Stimulated activated CD8-positive, alpha-beta memory T cell treated with anti-CD3 and anti-CD28 coated beads, Interleukin-12 subunit alpha, Interleukin-12 subunit beta, amount 100 ng/mL, for 4 hours (primary cell): ENCODE results near the gene SHD.
"Not testable (repeated sequence)": the region's sequence is repeated elsewhere in the genome, so short reads cannot be mapped to it uniquely, and the experiment has no call there.

Experiments used
- DNase-seq: peaks from one replicate; pipeline ENCODE4 v3.0.0-alpha.2; 2020; ENCODE audit warnings: low read depth

SHD gene, protein sequence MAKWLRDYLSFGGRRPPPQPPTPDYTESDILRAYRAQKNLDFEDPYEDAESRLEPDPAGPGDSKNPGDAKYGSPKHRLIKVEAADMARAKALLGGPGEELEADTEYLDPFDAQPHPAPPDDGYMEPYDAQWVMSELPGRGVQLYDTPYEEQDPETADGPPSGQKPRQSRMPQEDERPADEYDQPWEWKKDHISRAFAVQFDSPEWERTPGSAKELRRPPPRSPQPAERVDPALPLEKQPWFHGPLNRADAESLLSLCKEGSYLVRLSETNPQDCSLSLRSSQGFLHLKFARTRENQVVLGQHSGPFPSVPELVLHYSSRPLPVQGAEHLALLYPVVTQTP

DNA sequence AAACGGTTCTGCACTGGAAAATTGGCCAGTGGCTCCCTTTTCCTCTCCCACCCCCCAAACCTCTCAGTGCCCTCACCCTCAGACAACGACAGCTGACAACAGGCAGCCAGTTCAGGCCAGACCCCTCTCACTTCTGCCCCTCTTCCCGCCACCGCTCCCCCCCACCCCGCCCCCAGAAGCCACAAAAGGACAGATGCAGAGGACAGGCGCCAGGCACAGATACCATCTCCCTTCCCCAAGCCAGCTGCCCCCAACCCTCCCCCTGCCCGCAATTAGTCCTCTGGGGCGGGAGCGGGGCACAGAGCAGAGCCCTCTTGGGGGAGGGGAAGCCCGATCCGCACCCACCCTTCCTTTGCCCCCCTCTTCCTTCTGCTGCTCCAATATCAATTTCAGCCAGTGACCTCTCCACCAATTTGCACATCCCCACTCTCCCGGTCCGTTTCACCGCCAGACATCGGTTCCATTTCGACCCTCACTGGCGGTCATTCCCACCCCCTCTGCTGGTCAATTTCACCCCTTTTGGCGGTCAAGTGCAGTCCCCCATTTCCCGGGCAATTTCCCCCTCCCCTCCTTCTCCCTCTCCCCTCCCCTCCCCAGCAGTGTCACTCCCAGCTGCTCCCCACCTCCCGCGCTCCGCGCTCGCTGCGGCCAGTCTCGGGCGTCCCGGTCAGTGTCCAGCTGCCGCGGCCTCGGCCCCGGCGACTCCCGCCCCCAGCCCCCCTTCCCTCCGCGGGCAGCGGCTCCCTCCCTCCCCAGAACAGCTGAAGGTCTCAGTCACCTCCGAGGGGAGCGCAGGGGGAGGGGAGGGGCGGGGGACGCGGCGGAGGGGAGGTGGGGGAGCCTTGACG, at the start of gene SHD:
Gene SHD (plus strand): TSS at position 848 of the 848 bp plus-strand sequence. CDS start 798 bp downstream, outside the sequence.
- no peak for DNase-seq

DNA sequence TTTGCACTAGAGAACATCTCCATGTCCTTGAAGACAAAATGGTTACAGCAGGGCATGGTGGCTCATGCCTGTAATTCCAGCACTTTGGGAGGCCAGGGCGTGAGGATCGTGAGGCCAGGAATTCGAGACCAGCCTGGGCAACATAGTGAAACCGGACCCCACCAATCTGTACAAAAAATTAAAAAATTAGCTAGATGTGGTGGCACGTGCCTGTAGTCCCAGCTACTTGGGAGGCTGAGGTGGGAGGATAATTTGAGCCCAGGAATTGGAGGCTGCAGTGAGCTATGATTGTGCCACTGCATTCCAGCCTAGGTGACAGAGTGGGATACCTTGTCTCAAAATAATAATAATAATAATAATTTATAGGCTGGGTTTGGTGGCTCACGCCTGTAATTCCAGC, 48.8 kb upstream of the SHD start:
- DNase-seq = not testable (repeated sequence)

DNA sequence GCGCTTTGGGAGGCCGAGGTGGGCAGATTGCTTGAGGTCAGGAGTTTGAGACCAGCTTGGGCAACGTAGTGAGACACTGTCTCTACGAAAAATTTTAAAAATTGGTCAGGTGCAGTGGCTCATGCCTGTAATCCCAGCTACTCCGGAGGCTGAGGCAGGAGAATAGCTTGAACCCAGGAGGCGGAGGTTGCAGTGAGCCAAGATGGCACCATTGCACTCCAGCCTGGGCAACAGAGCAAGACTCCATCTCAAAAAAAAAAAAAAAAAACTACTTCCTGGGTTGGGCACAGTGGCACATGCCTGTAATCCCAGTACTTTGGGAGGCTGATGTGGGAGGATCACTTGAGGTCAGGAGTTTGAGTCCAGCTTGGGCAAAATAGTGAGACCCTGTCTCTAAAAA, 47.5 kb upstream of the SHD start:
- not testable (repeated sequence) for DNase-seq

DNA sequence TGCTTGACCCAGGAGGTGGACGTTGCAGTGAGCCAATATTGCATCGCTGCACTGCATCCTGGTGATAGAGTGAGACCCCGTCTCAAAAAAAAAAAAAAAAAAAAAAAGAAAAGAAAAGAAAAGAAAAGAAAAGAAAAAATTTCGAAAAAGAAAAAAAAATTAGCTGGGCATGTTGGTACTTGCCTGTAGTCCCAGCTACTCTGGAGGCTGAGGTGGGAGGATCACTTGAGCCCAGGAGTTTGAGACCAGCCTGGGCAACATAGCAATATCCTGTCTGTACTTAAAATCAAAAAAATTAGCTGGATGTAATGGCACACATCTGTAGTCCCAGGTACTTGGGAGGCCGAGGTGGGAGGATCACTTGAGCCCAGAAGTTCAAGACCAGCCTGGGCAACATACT, 46.9 kb upstream of the SHD start:
- DNase-seq = not testable (repeated sequence)

DNA sequence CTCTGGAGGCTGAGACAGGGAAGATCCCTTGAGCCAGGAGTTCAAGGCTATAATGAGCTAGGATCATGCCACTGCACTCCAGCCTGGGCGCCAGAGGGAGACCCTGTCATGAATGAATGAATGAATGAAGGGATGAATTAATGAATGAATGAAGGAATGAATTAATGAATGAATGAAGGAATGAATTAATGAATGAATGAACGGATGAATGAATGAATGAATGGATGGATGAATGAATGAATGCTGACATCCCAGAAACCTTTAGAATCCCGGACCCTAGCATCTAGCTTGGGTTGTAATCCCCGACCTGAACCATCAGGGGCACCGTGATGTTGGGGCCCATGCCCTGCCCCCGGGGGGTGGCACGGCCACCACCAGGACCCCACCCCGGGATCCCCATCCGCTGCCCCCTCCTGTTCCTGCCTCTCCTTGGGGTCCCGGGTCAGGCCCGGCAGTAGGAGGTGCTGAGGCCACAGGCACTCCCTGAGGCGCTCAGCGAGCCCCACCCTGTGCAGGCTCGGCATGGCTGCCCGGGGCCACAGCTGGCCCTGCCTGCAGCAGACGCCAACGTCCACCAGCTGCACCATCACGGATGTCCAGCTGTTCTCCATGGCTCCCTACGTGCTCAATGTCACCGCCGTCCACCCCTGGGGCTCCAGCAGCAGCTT, 46.3 kb upstream of the SHD start:
- no peak for DNase-seq

DNA sequence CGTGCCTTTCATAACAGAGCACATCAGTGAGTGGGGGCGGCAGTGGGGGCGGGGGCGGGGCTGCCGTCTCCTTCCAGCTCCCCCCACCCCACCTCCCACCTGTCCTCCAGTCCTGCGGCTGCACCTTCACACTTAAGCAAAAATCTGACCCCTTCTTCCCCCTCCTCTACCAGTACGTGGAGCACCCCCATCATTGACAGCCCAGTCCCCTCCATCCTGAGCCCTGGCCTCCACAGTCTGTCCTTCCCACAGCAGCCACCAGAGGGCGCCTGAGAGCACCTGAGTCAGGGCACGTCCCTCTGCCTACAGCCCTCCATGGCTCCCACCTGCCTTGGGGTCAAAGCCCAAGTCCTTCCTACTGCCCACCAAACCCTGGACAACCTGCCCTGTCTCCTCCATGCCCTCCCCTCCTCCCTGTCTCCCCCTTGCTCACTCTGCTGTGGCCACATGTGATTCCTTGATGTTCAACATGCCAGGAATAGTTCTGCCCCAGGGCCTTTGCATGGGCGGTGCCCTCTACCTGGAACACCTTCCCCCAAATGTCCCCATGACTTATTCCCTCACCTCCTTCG, 45.7 kb upstream of the SHD start:
- peak; percentile 23 for DNase-seq

DNA sequence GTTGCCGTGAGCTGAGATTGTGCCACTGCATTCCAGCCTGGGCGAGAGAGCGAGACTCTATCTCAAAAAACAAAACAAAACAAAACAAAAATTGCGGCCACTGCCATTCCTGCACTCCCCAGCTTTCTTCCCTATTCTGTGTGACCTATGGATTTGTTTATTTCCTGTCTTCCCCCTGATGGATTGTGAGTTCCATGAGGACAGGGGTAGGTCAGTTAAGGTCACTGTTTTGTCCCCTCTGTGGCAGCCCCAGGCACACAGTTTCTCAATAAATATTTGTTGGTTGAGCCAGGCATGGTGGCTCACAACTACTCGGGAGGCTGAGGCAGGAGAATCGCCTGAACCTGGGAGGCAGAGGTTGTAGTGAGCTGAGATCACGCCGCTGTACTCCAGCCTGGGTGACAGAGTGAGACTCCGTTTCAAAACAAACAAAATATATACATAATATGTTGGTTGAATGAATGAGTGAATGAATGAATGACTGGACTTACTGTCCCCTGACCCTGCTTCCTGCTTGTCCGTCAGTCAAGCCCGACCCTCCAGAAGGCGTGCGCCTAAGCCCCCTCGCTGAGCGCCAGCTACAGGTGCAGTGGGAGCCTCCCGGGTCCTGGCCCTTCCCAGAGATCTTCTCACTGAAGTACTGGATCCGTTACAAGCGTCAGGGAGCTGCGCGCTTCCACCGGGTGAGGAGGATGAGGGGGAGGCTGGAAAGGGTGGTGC, 44.8 kb upstream of the SHD start:
- DNase-seq = no peak

DNA sequence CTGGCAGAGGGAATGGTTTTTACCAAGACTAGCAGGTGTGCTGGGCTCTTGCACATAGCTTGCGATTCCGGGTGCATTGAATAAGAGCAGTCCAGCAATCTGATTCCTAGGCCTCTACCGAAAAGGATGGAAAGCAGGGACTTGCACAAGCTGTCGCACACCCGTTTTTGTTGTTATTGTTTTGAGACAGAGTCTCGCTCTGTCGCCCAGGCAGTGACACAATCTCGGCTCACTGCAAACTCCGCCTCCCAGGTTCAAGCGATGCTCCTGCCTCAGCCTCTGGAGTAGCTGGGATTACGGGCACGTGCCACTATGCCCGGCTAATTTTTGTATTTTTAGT, 44.2 kb upstream of the SHD start:
- DNase-seq = no peak

DNA sequence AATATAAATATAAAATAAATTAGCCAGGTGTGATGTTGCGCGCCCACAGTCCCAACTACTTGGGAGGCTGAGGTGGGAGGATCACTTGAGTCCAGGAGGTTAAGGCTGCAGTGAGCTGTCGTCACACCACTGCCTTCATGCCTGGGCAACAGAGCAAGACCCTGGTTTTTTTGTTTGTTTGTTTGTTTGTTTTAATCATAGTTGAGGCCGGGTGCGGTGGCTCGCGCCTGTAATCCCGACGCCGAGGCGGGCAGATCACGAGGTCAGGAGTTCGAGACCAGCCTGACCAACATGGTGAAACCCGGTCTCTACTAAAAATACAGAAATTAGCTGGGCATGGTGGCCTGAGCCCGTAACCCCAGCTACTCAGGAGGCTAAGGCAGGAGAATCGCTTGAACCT, 41.6 kb upstream of the SHD start:
- not testable (repeated sequence) for DNase-seq

DNA sequence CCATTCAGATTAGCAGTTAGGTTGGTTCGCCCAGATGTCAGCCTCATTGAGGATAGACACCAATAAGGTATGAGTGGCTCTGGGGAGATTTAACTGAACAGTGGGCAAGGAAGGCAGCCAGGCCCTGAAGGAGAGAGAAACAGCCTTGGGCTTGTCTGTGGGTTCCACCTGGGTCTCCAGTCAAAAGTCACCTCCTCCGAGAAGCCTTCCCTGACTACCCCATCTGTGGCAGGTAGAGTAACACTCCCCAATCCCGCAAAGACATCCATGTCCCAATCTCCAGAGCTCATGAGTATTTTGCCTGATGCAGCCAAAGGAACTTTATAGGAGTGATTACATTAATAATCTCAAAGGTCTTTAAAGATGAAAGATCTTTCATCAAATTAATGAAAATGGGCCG, 40.2 kb upstream of the SHD start:
- no peak for DNase-seq

DNA sequence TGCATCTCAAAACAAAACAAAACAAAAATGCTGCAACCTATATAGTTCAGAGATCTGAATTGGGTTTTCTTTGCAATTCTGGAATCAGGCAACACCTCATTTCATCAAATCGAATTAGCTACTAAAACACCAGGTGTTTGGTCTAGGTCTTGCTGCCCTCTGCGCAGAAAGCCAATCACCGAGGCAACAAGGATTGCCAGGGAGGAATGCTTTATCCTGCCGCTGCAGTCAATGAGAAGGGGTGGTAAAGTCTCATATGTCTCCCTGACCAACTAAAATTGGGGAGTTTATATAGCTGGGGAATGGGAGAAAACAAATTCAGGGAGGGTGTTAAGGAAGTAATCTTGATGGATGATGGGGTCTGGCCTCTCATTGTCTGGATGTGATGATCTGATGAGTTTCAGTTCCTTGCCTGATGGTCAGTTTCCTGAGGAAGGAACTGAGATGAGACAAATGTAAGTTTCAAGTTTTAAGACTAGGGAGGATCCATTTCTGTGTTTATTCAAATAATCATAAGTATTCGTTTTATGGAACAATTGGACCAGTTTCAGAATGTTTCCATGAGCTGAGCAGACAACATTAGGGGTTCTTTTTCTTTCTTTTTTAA, 37.1 kb upstream of the SHD start:
- DNase-seq = no peak

DNA sequence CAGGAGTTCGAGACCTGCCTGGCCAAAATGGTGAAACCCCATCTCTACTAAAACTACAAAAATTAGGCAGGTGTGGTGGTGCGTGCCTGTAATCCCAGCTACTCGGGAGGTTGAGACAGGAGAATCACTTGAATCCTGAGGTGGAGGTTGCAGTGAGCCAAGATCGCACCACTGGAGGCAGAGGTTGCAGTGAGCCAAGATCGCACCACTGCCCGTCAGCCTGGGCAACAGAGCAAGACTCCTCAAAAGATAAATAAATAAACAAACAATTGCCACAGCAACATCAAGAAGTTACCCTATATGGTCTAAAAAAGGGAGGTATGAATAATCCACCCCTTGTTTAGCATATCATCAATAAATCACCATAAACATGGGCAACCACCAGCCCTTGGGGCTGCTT, 33.1 kb upstream of the SHD start:
- not testable (repeated sequence) for DNase-seq

DNA sequence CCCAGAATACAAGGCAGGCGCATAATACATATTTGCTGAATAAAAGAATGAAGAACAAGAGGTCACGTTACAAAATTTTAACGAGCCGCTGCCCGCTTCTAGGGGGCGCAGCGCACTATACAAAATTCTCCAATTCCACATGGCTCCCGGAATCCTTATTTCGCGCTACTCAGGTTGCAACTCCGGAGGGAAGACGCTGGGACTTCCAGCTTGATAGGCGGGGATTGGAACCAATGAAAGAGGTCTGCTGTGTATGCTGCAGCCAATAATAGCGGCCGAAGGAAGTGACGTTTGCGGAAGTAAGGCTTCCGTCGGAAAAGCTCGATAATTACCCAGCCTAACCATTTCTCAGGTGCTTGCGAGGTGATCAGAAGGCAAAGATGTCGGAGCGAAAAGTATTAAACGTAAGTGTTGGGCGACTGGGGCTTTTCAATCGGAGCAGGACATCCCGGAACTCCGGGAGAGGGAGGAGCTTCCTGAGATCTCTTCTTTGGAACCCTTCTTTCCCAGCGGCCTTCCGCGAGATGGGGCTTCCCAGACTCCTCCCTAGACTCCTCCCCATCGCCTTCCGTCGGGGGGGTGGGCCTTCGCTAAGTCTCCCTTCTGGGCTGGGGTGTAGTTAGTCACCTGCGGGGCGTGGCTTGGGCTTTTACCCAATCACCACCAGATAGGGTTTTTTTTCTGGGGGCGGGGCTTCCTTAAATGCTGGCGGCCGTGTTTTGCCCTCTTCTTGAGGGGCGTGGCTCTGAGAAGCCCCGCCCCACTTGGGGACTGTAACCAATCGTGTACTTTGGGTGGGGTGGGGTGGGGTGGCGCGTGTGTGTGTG, 32.1 kb upstream of the SHD start, which contains the start of gene YJU2:
Gene YJU2 (plus strand): TSS at position 314 of the 827 bp plus-strand sequence. CDS start 67 bp downstream, at position 381.
- DNase-seq = peak; percentile 91

DNA sequence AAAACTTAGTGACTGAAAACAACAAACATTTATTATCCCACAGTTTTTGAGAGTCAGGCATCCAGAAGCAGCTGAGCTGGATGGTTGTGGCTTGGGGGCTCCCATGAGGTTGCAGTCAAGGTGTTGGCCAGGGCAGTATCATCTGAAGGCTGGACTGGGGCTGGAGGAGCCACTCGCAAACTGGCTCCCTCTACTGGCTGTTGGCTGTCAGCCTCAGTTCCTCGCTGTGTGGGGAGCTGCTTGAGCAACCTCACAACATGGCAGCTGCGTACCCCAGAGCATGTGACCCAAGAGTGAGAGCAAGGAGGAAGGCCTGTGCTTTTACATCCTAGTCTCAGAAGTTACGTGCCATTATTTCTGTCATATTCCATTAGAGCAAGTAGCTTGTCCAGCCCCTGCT, 22.5 kb upstream of the SHD start:
- no peak for DNase-seq

DNA sequence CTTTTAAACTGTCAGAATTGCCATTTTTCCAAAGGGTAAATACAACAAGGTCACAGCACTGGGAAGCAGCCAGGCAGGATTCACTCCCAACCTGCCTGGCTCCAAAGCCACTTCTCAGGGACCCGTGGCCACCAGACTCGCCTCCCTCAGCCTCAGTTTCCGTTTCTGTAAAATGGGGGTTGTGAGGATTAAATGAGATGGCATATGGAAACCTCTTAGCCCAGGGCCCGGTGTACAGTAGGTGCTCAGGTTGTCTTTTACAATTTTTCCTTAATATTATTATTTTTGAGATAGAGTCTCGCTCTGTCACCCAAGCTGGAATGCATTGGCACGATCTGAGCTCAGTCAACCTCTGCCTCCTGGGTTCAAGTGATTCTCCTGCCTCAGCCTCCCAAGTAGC, 22.0 kb upstream of the SHD start:
- DNase-seq = no peak

DNA sequence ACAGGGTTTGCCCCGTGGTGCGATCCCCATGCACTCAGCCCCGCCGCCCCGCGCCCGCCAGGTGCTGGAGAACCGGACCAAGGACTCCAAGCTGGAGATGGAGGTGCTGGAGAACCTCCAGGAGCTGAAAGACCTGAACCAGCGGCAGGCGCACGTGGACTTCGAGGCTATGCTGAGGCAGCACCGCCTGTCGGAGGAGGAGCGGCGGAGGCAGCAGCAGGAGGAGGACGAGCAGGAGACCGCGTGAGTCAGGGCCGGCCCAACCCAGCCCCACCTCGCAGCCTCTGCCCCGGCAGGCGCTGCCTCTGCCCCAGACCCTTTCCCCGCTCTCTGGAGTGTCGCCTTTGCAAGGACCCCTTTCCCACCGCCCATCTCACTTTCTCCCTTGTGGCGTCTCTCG, 20.9 kb upstream of the SHD start:
- DNase-seq = no peak

DNA sequence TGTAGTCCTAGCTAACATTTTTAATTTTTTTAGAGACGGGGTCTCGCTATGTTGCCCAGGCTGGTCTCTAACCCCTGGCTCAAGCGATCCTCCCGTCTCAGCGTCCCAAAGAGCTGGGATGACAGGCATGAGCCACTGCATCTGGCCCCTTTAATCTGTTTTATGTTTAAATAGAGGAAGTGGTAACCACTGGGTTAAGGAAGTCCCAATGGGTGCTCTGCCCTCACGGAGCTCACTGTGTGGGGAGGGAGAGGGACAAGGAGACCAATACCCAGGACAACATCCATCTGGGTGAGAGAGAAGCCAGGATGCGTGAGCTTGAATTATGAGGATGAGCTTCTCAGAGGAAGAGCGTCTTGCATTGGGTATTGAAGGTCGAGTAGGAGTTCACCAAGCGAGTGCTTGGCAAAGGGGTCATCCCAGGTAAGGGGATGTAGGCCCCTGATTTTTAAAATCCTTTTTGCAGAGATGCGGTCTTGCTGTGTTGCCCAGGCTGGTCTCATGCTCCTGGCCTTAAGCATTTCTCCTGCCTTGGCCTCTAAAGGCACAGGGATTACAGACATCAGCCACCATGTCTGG, 18.4 kb upstream of the SHD start:
- no peak for DNase-seq

DNA sequence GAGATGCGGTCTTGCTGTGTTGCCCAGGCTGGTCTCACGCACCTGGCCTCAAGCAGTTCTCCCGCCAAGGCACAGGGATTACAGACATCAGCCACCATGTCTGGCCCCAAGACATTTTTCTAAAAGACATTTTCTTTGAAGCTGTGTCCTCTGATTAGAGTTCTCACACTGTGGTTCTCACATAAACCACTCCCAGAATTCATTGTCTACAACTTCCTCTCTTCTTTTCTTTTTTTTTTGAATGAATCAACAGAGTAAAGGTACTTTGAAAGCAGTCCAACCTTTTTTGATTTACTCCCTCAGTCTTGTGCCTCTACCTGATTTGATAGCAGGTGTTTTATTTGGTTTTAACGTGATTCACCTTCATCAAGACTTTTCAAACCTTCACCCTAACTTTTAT, 14.3 kb upstream of the SHD start:
- DNase-seq = no peak

DNA sequence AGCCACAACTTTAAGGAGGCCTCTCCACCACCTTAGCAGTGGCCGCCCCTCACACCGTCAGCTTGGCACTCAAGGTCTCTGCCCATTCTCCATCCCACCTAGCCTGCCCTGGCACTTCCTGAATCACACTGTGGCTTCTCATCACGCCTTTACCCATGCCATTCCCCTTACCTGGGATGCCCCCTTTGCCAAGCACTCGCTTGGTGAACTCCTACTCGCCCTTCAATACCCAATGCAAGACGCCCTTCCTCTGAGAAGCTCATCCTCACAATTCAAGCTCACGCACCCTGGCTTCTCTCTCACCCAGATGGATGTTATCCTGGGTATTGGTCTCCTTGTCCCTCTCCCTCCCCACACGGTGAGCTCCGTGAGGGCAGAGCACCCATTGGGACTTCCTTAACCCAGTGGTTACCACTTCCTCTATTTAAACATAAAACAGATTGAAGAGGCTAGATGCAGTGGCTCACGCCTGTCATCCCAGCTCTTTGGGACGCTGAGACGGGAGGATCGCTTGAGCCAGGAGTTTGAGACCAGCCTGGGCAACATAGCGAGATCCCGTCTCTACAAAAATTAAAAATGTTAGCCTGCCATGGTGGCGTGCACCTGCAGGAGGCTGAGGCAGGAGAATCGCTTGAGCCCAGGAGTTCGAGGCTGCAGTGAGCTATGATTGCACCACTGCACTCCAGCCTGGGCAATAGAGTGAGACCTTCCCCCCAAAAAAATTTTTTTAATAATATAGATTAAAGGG, 12.6 kb upstream of the SHD start:
- DNase-seq = no peak
